NCI-H524 (cell line): ENCODE data around the gene SLC25A11.

Source experiments
- DNase-seq, 2 experiments: peaks; one replicate each; lab custom pipeline; 2025; lab: John Stamatoyannopoulos, UW

Gene SLC25A11, protein sequence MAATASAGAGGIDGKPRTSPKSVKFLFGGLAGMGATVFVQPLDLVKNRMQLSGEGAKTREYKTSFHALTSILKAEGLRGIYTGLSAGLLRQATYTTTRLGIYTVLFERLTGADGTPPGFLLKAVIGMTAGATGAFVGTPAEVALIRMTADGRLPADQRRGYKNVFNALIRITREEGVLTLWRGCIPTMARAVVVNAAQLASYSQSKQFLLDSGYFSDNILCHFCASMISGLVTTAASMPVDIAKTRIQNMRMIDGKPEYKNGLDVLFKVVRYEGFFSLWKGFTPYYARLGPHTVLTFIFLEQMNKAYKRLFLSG

DNA sequence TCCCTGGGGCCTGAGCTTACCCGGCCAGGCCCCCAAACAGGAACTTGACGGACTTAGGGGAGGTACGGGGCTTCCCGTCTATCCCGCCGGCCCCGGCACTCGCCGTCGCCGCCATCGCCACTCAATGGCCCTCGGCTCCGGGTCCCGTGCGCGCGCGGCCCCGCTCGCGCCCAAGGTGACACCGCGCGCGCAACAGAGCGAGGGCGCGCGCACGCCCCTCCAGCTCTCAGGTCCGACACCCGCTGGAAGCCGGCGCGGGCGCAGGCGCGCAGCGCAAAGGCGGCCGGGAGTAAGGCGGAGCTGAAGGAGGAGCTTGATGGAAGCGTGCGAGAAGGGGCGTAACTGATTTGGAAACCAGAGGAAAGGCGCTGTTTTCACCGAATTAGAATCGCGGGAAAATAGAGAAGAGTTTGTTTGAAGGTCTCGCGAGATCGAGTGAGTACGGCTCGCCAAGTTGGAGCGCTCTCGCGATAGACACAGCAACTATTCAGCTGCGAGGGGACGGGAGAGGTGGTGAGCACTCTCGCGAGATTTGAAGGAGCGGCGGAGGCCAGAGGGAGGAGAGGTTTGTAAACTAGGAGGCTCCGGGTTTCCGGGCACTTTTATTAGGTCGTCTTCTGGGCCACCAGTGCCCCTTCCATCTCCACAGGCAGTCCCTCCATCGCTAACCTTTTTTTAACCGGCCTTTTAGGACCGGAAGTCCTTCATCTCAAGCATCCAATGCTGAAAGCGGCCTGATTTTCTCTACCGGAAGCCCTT lies at the start of gene SLC25A11, which contains the start of gene RNF167:
Gene SLC25A11, minus strand, starts transcription at position 251 of the 759 bp plus-strand sequence. Its CDS starts 136 bp downstream, at position 115.
Gene RNF167, plus strand, starts transcription at position 473 of the 759 bp plus-strand sequence. CDS start 642 bp downstream, outside the sequence.
- DNase-seq, result peak; percentile 99

DNA sequence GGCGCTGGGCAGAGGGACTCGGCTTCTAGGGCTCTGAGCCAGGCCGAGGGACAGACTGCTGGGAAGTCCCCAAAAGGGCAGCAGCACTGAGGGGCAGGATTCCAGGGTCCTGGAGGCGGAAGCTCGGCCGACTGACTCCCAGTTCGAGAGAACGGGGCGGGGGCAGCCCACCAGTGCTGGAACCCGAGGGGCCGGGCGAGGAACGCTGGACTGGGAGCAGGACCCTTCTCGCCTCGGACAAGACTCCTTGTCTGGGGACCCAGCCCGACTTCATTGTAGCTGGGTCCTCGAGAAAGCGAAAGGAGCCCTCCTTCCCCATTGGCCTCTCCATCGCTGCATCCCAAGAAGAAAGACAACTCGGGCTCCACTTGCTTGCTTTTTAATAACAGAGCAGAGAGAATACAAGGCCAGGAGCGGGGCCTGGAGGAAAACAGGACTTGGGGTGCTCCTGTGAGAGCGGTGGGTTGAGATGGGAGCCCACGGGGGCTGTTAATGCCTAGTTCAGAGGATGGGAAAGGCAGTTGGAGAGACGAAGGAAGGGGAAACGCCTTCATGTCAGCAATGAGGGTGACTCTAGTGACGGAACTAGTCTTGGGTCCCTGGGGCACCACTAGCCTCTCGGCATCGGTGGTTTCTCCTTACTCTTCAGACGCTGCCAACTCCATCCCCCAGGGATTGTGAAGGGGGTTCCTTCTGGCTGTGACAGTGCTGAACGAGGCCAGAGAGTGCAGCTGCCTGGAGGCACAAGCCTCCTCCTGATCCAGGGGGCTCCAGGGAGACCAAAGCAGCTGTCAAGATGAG lies 48.1 kb upstream of the SLC25A11 start:
- no peak for DNase-seq

DNA sequence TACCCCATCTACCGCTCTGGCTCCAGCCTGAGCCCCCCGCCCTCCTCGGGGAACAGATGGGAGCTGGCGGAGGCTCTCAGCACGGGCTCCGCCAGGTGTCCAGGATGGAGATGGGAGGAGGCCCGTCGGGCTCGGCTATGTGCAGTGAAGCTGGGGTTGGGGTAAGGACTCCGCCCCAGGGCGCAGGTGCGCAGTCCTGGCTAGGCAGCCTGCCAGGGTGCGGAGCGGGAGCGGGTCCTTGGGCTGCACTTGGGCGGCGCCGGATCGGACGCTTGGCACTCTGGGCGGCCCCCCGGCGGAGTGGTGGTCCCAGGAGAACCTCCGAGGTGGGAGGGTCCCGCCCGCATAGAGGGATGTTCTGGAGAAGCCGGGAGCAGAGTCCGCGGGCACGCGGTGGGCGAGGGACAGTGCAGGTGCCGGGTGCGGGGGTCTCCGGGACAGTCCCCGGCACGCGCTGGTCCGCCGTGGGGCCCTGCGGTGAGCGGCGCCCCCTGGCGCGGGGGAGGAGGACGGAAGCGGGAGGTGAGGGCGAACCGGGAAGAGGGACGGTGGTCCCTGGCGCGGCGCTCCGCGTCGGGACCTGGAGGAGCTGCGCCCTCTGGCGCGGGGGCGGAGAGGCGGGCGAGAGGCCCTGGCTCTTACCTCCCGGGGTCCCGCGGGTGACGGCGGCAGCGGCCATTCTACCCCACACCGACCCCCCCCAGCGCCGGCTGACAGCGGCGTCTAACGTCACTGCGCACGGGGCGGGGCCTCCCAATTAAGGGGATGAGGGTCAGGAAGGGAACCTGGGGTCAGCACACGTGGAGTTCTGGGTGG lies 47.3 kb upstream of the SLC25A11 start, which contains the start of gene CAMTA2:
Gene CAMTA2, minus strand, starts transcription at position 725 of the 816 bp plus-strand sequence. CDS start 1,453 bp downstream, outside the sequence.
- peak; percentile 44 to 80 for DNase-seq

DNA sequence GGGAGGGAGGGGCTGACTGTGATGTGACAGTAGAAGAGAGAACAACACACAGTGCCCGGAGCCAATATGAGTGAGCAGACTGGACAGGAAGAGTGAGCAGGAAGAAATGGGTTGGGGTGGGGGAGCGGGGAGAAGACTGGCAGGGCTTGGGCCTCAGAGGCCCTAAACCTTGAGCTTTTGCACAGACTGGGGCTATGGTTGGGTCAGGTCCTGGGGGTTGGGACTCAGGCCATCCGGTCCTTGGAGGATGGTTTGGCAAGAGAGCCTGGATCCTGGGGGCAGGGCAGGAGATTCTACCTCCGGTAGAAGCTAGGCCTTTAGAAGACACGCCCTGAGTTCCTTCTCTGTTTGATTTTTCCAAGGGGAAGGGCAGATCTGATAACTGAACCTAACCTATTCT lies 46.6 kb upstream of the SLC25A11 start:
- DNase-seq, result no peak

DNA sequence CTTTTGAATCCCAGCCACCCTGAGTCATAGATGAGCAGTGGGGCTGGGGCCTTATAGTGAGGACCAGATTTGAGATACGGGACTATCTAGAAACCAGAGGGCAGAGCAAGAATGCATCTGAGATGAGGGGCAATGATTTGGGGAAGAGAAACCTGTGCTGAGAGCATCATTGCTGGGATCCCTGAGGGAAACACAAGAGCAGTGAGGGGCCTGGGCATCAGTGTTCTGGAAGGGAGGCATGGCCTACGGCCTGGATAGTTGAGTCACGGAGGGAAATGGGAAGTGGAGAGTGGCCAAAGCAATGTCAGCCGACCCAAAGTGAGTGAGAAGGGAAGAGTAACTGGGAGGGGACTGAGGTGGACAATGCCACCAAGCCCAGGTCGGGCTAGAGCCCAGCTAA lies 42.5 kb upstream of the SLC25A11 start:
- DNase-seq, result no peak

DNA sequence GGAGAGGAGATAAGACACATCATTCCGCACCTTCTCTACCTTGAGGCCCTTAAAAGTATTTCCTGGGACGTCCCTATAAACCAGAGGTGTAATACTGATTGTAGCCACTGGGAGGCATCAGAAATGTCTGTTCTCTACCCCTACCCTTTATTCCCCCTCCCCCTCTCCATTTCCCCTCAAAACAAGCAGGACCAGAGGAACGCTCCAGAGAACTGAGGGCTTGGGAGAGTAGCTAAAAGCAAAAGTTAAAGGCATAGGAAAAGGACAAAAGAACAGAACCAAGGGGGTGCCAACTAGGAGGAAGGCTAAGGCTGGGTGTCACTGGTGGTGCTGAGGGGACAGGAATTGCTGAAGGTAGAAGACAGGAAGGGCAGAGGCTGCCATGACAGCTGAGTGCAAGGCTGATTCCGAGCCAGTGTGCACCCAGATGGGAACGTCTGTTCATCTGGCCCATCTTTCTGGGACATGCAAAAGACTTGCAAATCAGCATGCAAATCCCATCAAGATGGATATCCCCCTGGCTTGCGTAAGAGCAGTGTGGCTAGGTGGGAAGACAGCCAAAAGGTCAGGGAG lies 40.9 kb upstream of the SLC25A11 start:
- peak; percentile 11 to 57 for DNase-seq

DNA sequence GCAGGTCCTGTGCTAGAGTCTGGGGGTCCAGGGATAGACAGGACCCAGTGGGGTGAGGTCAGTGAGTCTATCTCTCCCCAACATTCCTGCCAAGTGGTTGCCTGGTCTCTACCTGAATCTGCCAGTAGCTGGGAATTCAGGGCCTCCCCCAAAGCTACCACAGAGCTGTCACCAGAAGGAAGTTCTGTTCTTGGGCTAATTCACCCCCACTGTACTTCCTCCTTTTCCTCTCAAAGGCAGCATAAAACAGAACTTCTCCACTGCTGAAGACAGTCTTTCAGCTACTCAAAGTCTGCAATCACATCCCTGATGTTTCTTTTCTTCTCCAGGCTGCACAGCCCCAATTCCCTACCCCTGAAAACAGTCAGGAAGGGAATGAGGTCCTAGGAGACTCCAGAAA lies 38.9 kb upstream of the SLC25A11 start:
- no peak for DNase-seq

DNA sequence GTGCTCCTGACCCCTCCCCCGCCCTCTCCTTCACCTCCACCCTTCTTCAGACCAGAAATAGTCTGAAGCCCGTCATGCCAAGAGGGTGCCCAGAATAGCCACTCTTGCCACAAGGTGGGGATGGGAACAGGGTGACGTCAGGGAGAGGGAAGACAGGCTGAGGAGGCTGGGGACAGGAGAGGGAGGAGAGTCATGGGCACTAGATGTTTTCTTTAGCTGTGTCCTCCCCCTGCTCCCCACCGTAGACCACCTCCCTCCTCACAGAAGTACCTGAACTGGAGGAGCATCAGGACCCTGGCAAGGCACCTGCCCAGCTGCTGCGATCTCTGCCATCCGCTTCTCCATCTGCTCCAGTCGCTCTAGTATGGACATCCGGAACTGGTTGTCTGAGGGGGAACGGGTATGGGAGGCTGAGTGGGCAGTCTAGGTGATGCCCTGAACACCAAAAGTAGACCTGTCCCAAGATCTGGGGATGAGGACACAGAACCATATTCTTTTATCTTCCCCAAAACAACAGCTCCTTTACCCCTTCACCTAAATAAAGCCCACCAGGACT lies 34.3 kb upstream of the SLC25A11 start:
- DNase-seq, result no peak

DNA sequence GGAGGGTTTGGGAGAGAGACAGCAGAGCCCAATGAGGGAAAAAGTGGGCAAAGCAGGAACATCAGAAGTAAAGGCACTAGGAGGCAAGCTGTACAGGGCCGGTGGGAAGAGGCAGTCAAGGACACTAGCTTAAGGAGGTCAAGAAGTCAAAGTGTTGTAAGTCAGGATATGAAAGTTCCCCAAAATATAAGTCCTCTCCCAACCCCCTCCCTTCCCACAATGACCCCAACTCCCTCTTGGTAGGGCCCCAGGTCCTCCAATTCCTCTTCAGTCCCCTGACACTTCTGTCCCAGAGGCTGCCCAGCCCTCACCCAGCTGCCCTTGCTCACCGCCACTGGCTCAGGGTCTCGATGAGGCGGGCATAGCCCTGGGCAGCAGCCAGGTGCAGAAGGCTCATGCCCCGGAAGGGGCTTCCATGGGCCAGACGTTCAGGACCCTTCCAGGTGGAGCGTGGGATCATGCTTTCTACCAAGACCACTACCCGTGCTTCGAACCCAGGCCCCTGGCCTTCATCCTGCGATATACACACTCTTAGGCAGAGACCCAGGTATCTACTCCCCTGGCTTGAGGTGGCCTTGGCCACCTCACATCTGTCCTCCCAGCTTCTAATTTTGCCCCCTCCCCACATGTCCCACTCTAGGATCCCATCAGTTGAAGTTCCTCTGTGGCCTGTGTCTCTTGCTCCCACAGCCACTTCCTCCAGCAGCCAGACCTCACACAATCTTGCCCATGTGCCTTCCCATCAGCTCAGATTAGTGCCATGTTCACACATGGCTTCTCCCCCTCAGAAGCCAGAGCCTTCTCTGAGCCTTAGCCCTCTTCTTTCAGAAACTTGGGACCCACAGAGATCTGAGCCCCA lies 33.6 kb upstream of the SLC25A11 start:
- no peak for DNase-seq

DNA sequence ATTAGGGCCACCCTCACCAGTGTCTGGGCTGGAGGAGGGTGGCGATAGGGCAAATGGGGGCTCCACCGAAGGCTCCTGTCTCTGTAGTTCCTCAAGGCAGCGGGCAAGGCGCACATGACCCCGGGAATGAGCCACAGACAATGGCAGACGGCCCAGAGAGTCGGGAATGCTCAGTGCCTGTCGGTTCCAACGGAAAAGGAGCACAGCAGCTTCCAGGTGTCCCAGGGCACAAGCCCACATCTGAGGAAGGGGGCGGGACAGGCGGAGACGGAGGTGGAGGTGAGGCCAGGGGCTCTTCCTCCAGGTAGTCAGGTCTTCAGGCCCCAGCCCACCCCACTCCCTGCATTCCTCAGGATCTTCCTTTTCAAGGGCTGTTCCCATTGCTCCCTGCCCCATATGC lies 32.9 kb upstream of the SLC25A11 start:
- no peak for DNase-seq

DNA sequence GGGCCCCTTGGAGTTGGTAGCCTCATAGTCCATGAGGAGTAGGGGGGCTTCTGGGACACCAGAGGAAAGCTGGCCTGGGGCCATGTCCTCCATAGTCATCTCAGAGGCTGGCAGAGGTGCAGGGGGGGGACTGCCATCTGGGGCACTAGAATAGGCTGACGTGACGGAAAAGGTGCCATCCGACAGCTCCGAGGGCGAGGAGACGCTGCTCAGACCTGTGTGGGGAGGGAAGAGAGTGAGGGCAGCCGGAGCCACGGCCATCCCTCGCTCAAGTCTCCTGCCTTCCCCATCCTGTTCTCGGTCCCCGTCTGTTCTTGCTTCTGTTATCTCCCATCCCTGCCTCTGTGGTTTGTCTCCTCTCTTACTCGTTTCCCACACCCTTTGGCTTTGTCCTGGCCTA lies 32.5 kb upstream of the SLC25A11 start:
- DNase-seq, result no peak

DNA sequence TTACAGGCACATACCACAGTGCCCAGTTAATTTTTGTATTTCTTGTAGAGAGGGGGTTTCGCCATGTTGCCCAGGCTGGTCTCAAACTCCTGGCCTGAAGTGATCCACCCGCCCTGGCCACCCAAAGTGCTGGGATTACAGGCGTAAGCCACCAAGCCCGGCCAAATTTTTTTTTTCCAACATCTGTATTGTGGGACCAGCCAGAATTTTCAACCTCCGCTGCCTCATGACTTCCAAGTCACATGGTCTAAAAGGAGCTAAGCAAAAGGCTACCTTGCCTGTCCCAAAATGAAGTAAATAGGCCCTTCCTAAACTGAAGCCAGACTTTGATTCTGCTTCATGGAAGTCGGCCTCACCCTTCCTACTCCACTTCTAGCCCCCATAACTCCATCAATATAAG lies 32.0 kb upstream of the SLC25A11 start:
- no peak for DNase-seq

DNA sequence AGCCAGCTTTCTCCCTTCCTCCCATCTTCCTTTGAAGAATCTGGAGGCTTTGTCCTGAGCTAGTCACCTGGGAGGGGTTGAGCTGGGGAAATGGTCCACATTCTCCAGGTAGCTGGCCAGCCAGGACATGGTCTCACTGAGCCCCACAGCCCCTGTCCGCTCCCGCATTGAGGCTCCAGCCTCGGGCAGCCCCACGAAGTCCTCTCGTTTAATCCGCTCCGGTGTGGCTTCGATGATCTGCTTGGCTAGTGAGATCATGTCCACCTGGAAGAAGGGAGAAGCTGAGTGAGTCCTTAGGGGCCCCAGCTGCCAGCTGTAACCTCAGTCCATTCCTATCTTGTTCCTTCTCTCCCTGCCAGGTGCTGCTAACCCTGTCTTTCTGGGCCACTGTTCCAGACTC lies 30.4 kb upstream of the SLC25A11 start:
- DNase-seq, result no peak

DNA sequence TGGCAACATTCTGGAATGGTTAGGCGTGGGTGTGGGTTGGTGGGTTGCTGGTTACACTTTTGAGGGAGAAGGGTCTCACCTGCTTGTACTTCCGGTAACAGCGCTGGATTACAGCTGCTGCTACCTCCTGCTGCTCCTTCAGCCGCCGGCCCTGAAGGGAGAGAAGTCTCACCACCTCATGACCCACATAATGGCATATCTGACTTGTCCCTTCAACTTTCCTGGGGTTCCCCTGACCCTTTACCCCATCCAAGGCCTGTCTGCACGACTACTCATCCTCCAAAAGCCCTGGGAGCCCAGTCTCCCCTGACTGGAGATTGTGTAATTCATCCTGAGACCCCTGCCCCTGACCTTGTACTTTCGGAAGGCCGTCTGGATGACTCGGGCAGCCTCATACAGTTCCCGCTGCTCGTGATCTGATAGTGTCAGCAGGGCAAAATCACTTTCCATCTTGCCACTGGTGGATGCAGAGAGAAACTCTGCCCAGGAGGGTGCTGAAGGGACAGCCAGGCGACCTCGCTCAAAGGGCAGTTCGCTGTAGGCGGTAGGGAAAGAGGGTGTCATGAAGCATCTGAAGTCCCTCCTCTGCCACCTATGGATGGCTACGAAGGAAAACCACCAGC lies 29.8 kb upstream of the SLC25A11 start:
- no peak for DNase-seq

DNA sequence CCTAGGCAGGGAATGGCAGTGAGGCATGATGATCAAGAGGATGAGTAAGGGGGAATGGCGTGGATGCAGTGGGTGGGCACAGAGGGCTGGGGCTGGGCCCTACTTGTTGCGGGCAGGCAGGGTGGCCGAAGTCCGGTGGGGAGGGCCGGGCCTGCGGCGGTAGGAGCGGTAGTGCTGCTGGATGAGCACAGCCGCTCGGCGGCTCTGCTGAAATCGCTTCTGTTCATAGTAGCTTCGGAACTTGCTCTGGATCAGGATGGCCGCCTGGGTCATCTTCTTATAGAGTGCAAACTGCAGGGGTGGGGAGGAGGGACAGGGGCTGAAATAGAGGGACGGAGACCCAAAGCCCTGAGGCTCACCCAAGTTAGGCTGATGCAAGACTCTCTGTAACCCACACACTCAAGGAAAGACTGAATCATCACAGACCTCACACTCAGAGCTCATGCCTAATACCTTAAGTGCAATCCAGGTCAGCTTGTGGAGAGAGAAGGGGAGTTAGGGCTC lies 29.3 kb upstream of the SLC25A11 start:
- DNase-seq, result no peak

DNA sequence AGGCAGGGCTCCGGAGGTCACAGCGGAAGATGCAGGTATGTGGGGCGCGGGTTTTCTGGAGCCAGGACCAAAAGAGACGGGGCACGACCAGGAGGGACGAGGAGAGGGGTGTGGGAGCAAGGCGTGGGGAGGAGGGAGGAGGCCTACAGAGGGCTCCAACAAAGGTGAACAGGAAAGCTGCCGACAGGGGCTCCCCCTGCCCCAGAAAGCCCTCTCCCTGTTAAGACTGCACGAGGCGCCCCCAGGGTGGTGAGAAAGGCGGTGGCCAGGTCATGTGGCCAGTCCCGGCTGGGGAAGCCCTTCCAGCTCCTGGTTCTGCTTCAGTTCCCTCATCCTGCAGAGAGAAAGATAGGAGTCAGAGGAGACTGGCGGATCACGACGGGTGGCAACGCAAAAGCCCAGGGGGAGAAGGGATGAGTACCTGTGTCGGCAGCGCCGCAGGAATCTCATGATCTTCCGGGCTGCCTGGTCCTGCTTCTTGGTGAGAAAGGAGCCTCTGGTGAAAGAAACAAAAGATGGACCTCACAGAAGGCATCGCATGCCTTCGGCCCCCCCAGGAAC lies 28.7 kb upstream of the SLC25A11 start:
- DNase-seq, result no peak

DNA sequence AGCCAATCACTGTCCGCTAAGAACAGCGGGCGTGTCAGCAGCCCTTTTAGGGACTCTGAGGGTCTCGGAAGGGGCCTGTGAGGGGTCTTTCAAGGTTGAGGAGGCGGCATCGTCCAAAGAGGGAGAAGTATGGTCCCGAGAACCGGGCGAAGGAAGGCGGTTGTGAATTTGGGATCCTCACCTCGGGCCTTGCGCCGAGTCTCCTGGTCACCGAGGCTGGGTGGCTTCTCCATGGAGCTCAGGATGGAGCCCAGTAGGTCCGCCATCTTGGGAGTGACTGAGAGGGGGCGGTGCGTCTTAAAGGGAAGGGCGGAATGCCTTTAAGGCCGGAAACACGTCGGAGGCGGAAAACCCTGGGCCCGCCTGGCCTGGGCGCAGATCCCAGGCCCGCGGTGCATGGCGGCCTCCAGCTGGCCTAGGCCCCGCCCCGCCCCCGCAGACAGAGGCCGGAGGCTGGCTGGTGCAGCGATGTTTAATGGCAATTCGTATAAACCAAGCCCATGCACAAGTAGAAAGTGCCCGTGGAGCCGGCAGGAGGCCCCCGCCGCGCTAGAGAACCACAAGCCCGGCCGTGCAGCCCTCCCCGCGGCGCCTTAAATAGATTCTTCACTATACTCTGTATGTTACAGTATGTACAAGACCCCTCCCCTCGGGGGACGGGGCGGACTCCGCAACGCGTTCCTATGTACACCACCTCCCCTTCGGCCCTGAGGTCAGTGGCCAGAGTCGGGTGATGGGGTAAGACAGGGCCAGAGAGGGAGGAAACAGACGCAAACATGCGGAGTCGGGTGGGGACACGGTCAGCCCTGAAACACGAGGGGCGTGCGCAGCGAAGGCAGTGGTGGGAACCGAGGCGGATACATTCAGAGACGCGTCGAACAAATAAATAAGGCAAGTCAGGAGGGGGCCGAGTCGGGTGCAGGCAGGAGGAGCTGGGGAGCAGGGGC lies 28.0 kb upstream of the SLC25A11 start, which contains the start of gene SPAG7:
Gene SPAG7, minus strand, starts transcription at position 279 of the 947 bp plus-strand sequence. Its CDS starts 13 bp downstream, at position 266.
- DNase-seq, result peak; percentile 90 to 91
